SIG-M5 treated with dmso at 0.1 percent for 504 hours (cell line): ENCODE data around the gene INF2.
"Not testable (repeated sequence)": the region's sequence is repeated elsewhere in the genome, so short reads cannot be mapped to it uniquely, and the experiment has no call there.

ENCODE experiments used
- DNase-seq: peaks from one replicate; lab custom pipeline; 2025; ENCODE audit not compliant: unreplicated experiment; lab: John Stamatoyannopoulos, UW

Gene INF2

DNA sequence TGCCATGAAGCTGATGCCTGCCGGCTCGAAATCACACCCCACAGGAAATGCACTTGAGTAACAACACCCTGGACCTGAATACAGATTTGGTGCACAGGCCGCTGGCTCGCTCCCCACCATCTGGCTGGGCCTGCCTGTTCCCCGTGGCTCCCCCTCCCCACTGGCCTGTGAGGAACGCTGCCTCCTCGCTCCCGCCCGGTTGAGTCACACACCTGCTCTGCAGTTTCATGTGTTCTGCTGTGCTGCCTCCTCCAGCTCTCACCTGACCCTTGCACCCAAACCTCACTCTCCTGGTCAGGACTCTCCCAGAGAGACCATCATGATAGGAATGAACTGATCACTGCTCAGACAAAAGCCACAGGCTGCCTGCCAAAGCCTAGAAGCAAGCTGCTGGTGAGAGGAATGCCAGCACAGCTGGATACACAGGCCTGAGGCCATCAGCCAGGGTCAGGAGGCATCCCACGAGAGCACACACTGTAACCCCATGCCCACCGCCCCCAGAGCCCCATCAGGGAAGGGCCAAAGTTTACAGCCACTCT lies 59.8 kb downstream of the INF2 start:
- DNase-seq: no peak

DNA sequence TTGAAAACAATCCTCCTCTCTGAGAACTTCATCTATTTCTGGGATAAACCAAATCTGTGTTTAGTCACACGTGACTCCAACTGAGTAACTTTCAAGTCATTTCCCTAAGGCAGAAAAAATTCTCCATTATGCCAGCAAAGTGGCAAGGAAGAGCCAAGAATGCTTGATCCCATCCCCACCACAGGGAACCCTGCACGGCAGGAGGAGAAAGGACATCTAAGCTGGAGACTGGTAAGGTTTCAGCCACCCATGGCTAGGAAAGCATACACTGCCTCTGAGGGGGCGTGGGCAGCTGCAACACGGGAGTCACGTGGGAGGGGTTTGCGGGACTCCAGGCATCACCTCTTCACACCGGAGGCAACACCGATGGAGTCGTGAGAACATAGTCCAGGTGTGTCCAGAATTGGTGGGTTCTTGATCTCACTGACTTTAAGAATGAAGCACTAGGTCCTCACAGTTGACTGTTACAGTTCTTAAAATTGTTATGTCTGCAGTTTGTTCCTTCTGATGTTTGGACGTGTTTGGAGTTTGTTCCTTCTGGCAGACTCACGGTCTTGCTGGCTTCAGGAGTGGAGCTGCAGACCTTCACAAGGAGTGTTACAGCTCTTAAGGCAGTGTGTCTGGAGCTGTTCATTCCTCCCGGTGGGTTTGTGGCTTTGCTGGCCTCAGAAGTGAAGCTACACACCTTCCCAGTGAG lies 60.8 kb downstream of the INF2 start:
- DNase-seq: no peak

DNA sequence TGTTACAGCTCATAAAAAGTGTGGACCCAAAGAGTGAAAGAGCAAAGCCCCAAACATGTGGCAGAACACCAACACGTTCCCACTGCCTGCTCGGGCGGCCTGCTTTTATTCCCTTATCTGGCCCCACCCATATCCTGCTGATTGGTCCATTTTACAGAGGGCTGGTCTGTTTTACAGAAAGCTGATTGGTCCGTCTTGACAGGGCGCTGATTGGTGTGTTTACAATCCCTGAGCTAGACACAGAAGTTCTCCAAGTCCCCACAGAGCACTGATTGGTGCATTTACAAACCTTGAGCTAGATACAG lies 61.3 kb downstream of the INF2 start:
- not testable (repeated sequence) for DNase-seq

DNA sequence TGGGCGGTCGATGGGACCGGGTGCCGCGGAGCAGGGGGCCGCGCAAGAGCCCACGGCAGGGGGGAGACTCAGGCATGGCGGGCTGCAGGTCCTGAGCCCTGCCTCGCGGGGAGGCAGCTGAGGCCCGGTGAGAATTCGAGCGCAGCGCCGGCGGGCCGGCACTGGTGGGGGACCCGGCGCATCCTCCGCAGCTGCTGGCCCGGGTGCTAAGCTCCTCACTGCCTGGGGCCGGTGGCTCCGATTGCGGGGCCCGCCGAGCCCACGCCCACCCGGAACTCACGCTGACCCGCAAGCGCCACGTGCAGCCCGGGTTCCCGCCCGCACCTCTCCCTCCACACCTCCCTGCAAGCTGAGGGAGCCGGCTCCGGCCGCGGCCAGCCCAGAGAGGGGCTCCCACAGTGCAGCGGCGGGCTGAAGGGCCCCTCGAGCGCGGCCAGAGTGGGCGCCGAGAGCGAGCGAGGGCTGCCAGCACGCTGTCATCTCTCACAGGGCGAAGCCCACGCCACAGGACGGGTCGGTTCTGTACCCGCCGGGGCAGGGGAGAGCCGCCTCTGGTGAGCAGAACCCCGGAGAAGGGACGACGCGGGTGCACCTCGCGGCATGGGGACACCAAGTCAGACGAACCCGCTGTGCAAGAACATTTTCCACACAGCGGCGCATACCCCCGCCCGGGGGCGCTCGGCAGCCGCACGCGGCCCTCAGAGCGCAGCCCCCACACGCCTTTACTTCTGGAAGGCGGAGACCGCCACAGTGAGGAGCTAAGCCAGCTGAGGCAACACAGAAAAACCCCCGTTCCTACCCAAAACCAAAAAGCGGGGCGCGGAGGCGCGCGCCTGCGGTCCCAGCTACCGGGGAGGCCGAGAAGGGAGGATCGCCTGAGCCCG lies 62.4 kb downstream of the INF2 start:
- no peak for DNase-seq

DNA sequence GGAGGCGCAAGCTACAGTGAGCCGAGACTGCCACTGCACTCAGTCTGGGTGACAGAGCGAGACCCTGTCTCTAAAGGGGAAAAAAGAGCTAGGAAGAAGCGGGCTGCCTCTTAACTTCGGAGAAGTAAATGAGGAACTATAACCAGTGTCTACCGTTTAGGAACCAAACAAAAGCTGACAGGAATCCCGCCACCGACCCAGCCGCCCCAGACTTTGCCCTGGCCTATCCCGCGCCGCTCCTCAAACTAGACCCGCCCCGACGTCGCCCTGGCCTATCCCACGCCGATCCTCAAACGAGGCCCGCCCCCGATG lies 63.0 kb downstream of the INF2 start:
- peak; percentile 100 for DNase-seq

DNA sequence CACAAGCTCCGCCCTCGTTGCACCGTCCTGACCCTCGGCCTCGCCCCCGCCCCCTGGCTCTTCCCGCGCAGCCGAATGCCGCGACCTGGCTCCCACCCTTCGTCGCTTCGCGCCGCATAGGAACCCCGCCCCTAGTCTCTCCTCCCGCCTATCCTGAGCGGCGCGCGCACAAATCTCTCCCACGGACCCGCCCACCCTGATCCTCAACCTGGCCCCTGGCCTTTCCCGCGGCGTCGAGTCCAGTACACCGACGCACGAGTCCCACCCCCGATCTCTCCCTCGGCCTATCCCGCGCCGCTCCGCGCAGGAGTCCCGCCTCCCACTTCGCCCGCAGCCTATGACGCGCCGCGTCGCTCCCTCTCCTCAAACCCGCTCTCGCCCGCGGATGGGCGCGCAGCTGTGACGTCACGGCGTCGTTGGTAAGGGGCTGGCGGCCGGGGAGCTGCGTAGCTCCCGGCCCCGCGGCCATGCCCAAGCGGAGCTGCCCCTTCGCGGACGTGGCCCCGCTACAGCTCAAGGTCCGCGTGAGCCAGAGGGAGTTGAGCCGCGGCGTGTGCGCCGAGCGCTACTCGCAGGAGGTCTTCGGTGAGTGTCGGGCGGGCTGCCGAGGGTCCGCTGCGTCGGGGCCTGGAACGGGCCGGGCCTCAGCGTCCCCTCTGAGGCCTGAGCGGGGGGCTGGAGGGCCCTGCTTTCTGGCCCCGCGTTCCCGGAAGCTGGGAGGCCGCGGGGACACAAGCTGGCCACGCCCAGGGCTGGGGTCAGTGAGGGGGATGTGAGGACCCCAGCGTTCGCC lies 63.5 kb downstream of the INF2 start, which contains the start of gene SIVA1:
SIVA1 (plus strand) TSS at position 413 of the 793 bp plus-strand sequence; CDS start at position 468, 55 bp downstream.
- peak; percentile 100 for DNase-seq

DNA sequence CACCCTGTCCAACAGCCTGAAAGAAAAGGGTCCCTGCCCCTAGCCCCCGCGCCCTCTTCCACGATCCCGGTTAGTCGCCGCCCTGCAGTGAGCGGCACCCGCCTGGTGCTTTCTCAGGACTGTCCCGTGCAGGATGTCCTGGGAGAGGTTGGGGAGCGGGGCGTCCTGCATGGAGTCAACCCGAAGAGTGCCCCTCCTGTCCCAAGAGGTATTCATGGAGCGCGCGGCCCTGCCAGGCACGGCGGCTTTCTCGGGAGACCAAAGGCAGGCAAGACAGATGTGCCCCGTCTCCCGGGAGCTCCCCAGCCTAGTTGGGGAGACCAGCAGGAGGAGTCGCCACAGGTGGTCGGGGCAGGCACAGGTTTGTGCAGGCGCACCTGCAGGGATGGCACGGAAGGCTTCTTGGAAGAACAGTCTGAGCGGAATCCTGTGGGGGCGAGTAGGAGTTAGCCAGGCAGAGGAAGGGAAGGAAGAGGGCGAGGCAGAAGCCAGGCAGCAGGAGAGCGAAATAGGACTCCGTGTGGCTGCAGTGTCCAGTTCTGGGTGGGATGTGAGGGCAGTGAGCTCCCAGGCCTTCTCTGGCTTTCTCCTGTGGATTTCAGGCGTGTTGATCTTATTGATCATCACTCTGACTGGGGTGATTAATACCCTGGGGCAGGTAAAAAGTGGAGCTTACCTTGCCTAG lies 64.3 kb downstream of the INF2 start:
- no peak for DNase-seq

DNA sequence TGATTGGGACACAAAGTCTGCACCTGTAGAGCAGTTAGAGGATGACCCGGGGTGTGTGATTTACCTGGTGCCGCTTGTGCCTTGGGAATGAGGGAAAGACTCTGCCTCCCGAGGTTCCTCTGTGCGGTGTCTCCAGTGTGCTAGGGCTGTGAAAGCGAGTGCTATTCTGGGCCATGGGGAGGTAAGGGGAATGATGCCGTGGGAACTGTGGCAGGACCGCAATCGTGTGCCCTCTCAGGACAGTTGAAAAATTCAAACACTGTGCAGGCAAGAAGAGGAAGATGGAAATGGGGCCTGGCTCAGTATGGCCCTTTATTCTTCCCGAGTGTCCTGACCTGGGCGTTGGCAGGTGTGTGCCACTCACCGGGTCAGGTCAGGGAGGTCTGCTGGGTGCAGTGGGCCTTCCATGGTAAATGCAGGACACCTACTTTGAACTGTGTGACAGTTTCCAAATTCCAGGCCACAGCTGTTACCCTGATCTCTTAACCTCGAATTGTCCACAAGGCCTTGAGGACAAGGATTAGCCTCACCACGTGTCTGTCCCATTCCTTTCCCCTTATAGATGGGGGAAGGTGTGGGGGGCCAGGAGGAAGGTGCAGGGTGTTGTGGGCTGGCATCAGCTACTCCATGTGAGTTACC lies 64.9 kb downstream of the INF2 start:
- no peak for DNase-seq

DNA sequence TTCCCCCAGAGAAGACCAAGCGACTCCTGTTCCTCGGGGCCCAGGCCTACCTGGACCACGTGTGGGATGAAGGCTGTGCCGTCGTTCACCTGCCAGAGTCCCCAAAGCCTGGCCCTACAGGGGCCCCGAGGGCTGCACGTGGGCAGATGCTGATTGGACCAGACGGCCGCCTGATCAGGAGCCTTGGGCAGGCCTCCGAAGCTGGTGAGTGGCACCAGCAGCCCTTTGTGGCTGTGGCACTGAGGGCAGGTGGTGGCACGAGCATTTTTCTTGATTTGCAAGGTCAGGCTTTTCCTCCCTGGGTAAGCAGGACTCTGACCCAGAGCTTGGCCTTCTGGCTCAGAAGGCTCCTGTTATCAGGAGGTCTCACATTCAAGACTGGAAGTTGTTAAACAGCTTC lies 66.2 kb downstream of the INF2 start:
- no peak for DNase-seq

DNA sequence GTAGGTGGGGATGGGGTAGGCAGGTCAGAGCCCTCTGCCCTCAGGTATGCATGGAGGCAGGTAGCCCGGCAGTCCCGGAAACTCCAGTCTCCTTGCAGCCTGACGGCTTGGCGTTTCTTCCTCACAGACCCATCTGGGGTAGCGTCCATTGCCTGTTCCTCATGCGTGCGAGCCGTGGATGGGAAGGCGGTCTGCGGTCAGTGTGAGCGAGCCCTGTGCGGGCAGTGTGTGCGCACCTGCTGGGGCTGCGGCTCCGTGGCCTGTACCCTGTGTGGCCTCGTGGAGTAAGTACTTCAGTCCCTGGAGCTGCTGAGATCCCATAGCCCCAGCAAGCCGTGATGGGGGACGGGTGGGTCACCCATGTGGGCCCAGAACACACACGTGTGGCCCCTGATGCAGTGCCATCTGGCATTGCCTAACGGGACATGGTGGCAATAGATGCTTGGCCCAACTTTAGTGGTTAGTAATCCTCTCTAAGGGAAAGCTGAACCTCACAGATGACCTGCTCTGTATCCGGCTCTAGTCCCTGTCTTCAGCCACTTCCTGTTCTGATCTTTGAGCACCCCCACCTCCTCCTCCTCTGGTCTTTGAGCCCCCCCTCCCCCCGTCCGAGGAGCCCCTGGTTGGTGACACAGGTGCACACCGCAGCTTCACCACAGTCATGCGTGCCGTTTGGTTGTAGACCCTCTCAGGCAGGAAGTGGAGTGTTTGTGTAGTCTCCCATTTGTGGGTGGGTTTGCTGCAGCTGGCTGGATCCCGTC lies 67.2 kb downstream of the INF2 start:
- DNase-seq: no peak

DNA sequence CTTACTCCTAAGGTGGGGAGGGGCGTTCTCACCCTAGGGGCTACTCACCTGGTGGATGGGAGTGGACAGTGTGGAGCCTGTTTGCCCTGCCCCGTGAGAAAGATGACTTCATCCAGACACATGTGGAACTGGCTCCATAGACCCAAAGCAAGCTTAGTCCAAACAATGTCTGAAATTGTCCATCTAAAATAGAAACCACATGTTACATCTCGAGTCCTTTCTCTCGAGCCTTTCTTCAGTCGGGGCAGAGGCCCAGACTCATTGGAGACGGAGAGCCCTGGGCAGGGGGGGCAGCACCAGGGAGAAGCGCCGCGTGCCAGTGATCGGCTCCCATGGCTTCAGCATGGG lies 67.8 kb downstream of the INF2 start:
- no peak for DNase-seq

DNA sequence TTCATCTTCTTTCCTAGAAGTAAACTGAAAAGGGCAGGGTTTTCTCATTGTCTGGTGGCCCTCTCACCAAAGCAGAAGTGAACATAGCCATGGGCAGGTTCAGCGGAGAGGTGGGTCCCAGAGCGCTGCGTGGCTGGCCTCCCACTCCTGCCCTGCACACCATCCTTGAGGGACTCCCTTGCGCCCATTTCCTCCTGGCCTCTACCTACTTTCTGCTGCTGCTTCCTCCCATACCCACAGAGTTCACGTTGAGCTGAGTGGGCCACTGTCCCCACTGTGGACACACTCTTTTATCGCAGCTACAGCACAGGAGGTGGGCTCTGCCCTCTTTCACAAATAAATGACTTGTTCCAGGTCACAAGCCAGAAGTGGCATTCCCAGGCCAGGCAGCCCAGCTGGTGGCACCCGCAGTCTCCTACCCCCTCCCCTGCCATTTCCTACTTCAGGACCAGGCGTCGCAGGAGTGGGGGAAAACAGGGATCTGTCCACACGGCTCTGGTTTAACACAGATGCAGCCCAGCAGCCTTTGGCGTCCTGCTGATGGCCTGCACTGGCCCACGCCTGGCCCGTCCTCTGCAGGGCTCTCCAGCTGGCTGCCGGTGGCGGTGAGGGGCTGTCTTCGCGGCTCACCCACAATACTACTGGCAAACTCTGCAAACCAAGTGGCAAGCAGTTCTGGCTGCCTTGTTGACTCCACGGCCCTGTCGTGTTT lies 68.4 kb downstream of the INF2 start:
- no peak for DNase-seq

DNA sequence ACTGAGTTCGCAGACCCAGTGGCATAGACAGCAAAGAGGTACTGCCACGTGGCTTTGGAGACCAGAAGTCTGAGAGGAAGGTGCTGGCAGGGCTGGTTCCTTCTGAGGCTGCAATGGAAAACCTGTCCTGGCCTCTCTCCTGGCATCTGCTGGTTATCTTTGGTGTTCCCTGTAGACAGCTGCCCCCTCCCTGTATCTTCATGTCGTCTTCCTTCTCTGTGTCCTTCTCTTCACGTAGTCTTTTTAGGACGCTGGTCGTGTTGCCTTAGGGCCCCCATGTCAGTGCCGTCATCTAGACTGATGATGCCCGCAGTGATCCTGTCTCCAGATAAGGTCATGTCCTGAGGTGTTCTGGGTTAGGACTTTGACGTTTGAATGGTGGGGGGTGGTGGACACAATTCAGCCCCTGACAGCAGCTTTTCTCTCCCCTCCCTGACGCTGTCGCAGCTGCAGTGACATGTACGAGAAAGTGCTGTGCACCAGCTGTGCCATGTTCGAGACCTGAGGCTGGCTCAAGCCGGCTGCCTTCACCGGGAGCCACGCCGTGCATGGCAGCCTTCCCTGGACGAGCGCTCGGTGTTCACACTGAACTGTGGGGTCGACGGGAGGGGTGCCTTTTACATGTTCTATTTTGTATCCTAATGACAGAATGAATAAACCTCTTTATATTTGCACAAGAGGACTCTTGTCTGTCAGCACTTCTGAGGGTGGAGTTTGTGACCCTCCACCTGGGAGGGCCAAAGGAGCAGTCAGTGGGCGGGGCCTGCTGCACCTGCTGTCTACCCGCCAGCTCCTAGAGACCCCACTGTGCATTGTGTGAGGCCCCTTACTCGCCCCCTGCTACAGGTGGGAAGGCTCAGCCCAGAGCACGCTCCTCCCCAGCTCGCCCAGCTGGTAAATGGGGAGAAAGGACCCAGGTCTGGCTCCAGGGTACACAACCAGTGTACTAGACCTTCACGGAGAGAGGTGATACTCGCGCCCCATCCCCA lies 69.9 kb downstream of the INF2 start:
- no peak for DNase-seq

DNA sequence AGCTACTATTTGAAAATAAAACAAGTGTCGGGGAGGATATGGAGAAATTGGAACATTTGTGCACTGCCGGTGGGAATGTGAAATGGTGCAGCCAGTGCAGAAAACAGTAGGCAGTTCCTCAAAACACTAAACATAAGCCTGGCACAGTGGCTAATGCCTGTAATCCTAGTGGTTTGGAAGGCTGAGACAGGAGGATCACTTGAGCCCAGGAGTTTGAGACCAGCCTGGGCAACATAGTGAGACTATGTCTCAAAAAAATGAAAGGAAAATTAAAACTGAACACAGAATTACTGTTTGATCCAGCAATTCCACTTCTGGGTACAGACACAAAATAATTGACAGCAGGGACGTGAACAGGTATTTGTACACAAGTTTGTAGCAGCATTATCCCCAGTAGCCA lies 76.1 kb downstream of the INF2 start:
- DNase-seq: no peak

DNA sequence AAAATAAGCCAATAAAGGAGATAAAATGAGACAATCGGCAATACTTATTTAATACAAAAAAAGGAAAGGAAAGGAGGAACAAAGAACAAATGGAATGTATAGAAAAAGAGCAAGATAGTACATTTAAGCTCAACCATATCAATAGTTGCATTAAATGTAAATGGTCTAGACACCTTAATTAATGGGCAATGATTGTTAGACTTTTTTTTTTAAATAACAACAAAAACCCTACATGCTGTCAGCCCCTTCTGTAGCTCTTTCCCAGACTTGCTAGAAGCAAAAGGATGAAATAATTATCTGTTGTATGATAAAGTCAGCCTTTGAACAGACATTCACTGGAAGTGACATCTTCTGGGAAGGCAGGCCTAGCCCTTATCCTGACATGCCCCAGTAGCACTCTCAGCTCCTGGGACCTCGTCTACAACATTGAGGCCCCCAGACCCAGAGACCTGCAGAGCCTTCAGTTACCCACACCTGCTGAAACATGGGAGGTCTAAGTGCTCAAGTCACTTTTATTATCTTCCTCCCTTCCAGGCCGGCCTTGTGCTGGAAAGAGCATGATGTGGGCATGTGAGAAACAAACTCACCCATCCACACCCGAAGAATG lies 76.9 kb downstream of the INF2 start:
- no peak for DNase-seq

DNA sequence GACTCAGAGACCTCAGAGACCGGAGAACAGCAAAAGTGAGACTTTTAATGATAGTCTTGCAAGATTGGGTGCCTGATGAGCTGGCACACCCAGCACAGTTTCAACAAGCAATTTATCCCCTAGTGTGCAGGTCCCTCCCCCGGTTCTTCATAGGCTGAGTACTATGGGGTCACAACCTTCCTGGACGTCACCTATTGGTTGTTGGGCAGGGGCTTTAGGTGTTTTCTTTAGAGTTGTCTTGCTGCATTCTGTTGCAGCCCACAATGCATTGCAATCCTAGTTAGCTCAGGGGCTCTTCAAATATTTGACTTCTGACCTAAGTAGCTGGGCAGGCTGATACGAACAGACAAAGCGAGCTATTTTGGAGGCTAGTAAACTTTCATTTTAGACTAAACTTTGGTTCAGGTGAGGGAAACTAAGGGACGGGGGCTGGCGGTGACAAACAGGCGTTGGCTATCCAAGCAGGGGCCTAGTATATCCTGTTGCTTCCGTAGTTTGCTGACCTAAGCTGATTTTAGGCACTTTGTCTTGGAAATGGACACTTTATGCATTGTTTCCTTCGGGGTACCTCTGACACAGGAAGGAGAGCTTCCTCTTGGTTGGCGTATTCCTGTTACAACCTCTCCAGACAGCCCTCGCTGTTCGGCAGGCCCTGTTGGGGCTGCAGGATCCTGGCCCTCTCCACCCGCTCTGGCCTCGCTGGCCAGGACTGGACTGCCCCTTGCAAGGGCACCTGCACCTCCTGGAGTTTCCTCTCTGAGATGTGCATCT lies 77.6 kb downstream of the INF2 start:
- DNase-seq: no peak

DNA sequence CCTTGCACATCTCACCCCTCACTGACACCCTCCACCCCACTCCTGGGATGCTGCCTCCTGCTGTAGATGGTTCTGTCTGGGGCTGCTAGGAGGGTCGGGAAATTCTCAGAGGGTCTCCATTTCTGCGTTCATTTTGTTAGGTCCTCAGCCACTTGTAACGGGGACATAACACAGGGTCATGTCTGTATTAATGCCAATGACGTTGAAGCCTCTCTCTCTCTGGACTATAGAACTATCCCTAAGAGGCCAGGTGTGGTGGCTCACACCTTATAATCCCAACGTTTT lies 78.2 kb downstream of the INF2 start:
- no peak for DNase-seq
